Vagina (tissue), 2 donors: Measurements from ENCODE around the gene AKT1S1.

Experiments
- CTCF ChIP-seq, 3 experiments: fragments of 450-650 bp in 2 of 3; fragments of 200-600 bp in 1 of 3; sonication (generic) in 1 of 3; IDR thresholded peaks; one replicate each; pipeline ENCODE4 v1.5.1; 2017 to 2019; ENCODE audit warnings: antibody characterized with exemption in 3 of 3, mild to moderate bottlenecking in 2 of 3, moderate library complexity in 2 of 3
- POLR2A ChIP-seq, 2 donors: fragments of 450-650 bp; IDR thresholded peaks; one replicate each; pipeline ENCODE4 v1.6.1; 2017; ENCODE audit warnings: antibody characterized with exemption in 2 of 2, mild to moderate bottlenecking in 2 of 2, moderate library complexity in 2 of 2
- POLR2AphosphoS5 ChIP-seq, 2 donors: sonication (generic); formaldehyde crosslinking; IDR thresholded peaks; one replicate each; pipeline ENCODE4 v1.9.0; 2017; ENCODE audit warnings: antibody characterized with exemption in 2 of 2, mild to moderate bottlenecking in 2 of 2, low read depth in 1 of 2; ENCODE audit not compliant: insufficient read depth in 1 of 2

- TF ChIP-seq POLR2AphosphoS5 (IDR thresholded peaks at IDR 0.05; ENCODE audit: insufficient read depth in 1 of 2, low read depth in 1 of 2): no peak
- no peak for TF ChIP-seq POLR2A (IDR thresholded peaks at IDR 0.05)
- TF ChIP-seq CTCF (IDR thresholded peaks at IDR 0.05): no peak
Measured at GRCh38 chr19:49864890-49865289, 12.3 kb downstream of the AKT1S1 start.
